Measurements from ENCODE around the gene CDC20. TPM values are rescaled to one million over a fixed set of nuclear protein-coding genes. Genes with fewer than 3 reads are reported as not detected.

Gene CDC20
- total RNA-seq, 1 experiment from 2014 or later, result 185 TPM

GRCh38 chr1:43319766-43320165, 39.0 kb upstream of the CDC20 start:
- Histone ChIP-seq H3K36me3 (no peaks in the 10 kb centered on the region), H3K4me3 (no peak overlapping the region), H3K9me3 (replicated peaks) (no peaks in the 10 kb centered on the region), H3K27ac (no peak overlapping the region), H3K4me1 (no peaks in the 10 kb centered on the region), H3K27me3 (no peaks in the 10 kb centered on the region)
- DNase-seq, result no peak

GRCh38 chr1:43321331-43321891, 37.4 kb upstream of the CDC20 start:
- Histone ChIP-seq H3K4me3 (no peak overlapping the region), H3K9me3 (replicated peaks) (no peaks in the 10 kb centered on the region), H3K36me3 (no peaks in the 10 kb centered on the region), H3K27ac (no peak overlapping the region), H3K4me1 (no peaks in the 10 kb centered on the region), H3K27me3 (no peaks in the 10 kb centered on the region)
- no peak for DNase-seq

GRCh38 chr1:43322506-43322905, 36.3 kb upstream of the CDC20 start:
- Histone ChIP-seq H3K9me3 (replicated peaks) (no peaks in the 10 kb centered on the region), H3K27me3 (no peaks in the 10 kb centered on the region), H3K27ac (no peak overlapping the region), H3K4me1 (no peaks in the 10 kb centered on the region), H3K36me3 (no peaks in the 10 kb centered on the region), H3K4me3 (no peak overlapping the region)
- DNase-seq, result no peak

GRCh38 chr1:43324810-43325209, 34.0 kb upstream of the CDC20 start:
- H3K4me1 ChIP-seq, result no peaks in the 10 kb centered on the region
- no peak overlapping the region for H3K4me3 ChIP-seq
- H3K36me3 ChIP-seq, result no peaks in the 10 kb centered on the region
- no peak for DNase-seq
- peaks cover 6% of the 10 kb centered on the region; the same call in 1 of the 2 replicates for H3K9me3 ChIP-seq (replicated peaks)
- no peak overlapping the region for H3K27ac ChIP-seq
- H3K27me3 ChIP-seq, result no peaks in the 10 kb centered on the region

- Histone ChIP-seq H3K4me3 (no peak overlapping the region), H3K9me3 (replicated peaks) (peaks cover 6% of the 10 kb centered on the region; the same call in 1 of the 2 replicates), H3K4me1 (no peaks in the 10 kb centered on the region), H3K27me3 (no peaks in the 10 kb centered on the region), H3K27ac (no peak overlapping the region), H3K36me3 (no peaks in the 10 kb centered on the region)
- no peak for DNase-seq
Observed at GRCh38 chr1:43325381-43325780, 33.4 kb upstream of the CDC20 start.

- H3K27me3 ChIP-seq, result no peaks in the 10 kb centered on the region
- H3K4me1 ChIP-seq, result no peaks in the 10 kb centered on the region
- H3K9me3 ChIP-seq (replicated peaks), result peaks cover 6% of the 10 kb centered on the region; the same call in 1 of the 2 replicates
- H3K27ac ChIP-seq, result no peak overlapping the region
- H3K36me3 ChIP-seq, result no peaks in the 10 kb centered on the region
- no peak overlapping the region for H3K4me3 ChIP-seq
- DNase-seq, result no peak
Observed at GRCh38 chr1:43327549-43328292, 31.1 kb upstream of the CDC20 start.

- no peaks in the 10 kb centered on the region for H3K36me3 ChIP-seq
- DNase-seq, result peak; percentile 37 to 49
- H3K4me1 ChIP-seq, result no peaks in the 10 kb centered on the region
- H3K27me3 ChIP-seq, result no peaks in the 10 kb centered on the region
- no peak overlapping the region for H3K4me3 ChIP-seq
- H3K27ac ChIP-seq, result no peak overlapping the region
- peaks cover 6% of the 10 kb centered on the region; the same call in 1 of the 2 replicates for H3K9me3 ChIP-seq (replicated peaks)
Observed at GRCh38 chr1:43329995-43330751, 28.6 kb upstream of the CDC20 start.

- Histone ChIP-seq H3K4me3 (no peak overlapping the region), H3K9me3 (replicated peaks) (peaks cover 6% of the 10 kb centered on the region; the same call in 1 of the 2 replicates), H3K27ac (no peak overlapping the region), H3K36me3 (no peaks in the 10 kb centered on the region), H3K4me1 (no peaks in the 10 kb centered on the region), H3K27me3 (no peaks in the 10 kb centered on the region)
- no peak for DNase-seq
Observed at GRCh38 chr1:43331688-43332087, 27.1 kb upstream of the CDC20 start.

GRCh38 chr1:43334453-43335205, 24.2 kb upstream of the CDC20 start:
- Histone ChIP-seq H3K4me1 (no peaks in the 10 kb centered on the region), H3K9me3 (replicated peaks) (no peaks in the 10 kb centered on the region), H3K27me3 (no peaks in the 10 kb centered on the region), H3K27ac (no peak overlapping the region), H3K36me3 (no peaks in the 10 kb centered on the region), H3K4me3 (no peak overlapping the region)
- no peak for DNase-seq

GRCh38 chr1:43337588-43337987, 21.2 kb upstream of the CDC20 start, which contains the start of gene MPL:
MPL (plus strand) TSS chr1:43337818; CDS start chr1:43337849, 31 bp downstream.
- Histone ChIP-seq H3K9me3 (replicated peaks) (no peaks in the 10 kb centered on the region), H3K36me3 (no peaks in the 10 kb centered on the region), H3K4me3 (no peak within 1 kb of the TSS), H3K27me3 (no peaks in the 10 kb centered on the region), H3K4me1 (no peaks in the 10 kb centered on the region), H3K27ac (no peak within 1 kb of the TSS)
- no peak for DNase-seq

GRCh38 chr1:43338001-43338400, 20.8 kb upstream of the CDC20 start:
- Histone ChIP-seq H3K36me3 (no peaks in the 10 kb centered on the region), H3K27me3 (no peaks in the 10 kb centered on the region), H3K27ac (no peak overlapping the region), H3K9me3 (replicated peaks) (no peaks in the 10 kb centered on the region), H3K4me3 (no peak overlapping the region), H3K4me1 (no peaks in the 10 kb centered on the region)
- no peak for DNase-seq

- DNase-seq, result no peak
- no peaks in the 10 kb centered on the region for H3K27me3 ChIP-seq
- H3K9me3 ChIP-seq (replicated peaks), result no peaks in the 10 kb centered on the region
- no peak overlapping the region for H3K27ac ChIP-seq
- H3K4me3 ChIP-seq, result no peak overlapping the region
- no peaks in the 10 kb centered on the region for H3K36me3 ChIP-seq
- H3K4me1 ChIP-seq, result no peaks in the 10 kb centered on the region
Observed at GRCh38 chr1:43339584-43340232, 19.1 kb upstream of the CDC20 start.

GRCh38 chr1:43340559-43340958, 18.2 kb upstream of the CDC20 start:
- no peaks in the 10 kb centered on the region for H3K4me1 ChIP-seq
- no peak overlapping the region for H3K27ac ChIP-seq
- H3K36me3 ChIP-seq, result no peaks in the 10 kb centered on the region
- H3K4me3 ChIP-seq, result no peak overlapping the region
- no peaks in the 10 kb centered on the region for H3K9me3 ChIP-seq (replicated peaks)
- H3K27me3 ChIP-seq, result no peaks in the 10 kb centered on the region
- no peak for DNase-seq

GRCh38 chr1:43344267-43344850, 14.4 kb upstream of the CDC20 start:
- no peaks in the 10 kb centered on the region for H3K36me3 ChIP-seq
- no peaks in the 10 kb centered on the region for H3K9me3 ChIP-seq (replicated peaks)
- no peak overlapping the region for H3K4me3 ChIP-seq
- H3K4me1 ChIP-seq, result no peaks in the 10 kb centered on the region
- DNase-seq, result no peak
- H3K27me3 ChIP-seq, result no peaks in the 10 kb centered on the region
- H3K27ac ChIP-seq, result no peak overlapping the region

All from SJCRH30 (cell line).